GDM1 (cell line): ENCODE measurements around the gene IL4R.
"Not testable (repeated sequence)": the region's sequence is repeated elsewhere in the genome, so short reads cannot be mapped to it uniquely, and the experiment has no call there.

Source experiments
- DNase-seq: peaks from one replicate; lab custom pipeline; 2025; lab: John Stamatoyannopoulos, UW

Gene IL4R

DNA sequence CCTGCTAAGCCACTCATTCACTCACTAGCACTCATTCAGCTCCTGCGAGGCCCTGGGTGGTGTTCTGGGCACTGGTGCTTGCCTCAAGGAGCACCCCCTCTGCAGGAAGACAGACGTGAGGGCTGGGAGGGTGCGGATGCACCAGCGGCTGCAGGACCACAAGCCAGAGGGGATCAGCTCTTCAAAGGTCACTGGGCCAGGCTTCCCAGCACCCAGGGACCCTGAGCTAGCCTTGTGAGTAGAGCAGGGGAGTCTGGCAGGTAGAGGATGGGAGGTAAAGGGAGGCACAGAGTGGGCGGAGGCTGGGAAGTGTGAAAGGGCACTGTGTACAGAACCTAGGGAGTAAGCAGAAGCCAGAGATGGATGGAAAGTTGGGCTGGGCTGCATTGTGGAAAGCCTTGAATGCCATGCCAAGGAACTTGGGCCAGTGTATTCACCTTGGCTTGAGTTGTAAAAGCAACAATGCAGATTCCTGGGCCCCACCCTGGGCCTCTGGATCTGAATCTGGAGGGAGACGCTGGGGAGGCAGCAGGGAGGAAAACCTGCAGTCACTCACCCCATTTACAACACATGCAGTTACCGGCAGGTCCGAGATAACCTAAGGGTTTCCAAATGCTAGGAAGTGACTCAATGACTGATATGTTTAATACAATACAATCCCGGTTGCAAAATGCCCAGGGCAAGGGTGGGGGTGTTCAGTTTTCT, 1.7 kb downstream of the IL4R start:
- DNase-seq, result no peak

DNA sequence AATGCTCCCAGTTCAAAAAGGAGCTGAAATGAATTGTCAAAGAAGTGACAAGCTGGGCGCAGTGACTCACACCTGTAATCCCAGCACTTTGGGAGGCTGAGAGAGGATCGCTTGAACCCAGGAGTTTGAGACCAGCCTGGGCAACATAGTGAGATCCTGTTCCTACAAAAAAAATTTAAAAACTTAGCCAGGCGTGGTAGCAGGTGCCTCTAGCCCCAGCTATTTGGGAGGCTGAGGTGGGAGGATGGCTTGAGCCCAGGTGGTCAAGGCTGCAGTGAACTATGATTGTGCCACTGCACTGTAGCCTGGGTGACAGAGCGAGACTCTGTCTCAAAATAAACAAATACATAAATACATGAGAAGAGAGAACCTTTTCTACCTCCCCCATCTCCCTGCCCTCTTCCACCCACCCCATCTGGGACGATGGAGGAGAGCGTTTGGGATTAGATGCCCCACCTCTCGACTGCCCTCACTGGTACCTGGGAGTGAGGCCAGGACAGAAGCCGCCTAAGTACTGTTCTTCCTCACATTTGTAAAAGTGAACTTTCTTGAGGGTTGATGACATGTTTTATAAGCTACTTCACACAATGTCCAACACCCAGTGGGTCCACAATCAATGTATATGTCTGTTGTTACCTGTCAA, 2.4 kb downstream of the IL4R start:
- no peak for DNase-seq

DNA sequence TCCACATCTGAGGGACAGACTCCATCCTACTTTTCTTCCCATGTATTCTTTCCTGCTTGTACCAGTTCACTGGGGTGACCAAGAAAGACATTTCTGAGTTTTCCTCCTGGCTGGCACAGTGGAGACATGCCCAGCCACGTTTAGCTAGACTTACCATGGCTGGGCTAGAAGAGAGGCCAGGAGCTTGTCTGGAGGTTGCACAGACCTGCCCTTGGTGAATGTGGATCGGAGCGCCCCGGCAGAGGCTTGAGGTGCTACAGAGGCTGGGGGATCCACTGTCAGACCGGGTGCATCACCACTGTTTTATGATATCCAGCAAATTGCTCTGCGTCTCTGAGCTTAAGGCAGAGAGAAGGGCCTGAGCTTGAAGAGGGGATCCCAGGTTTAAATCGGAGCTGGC, 3.5 kb downstream of the IL4R start:
- DNase-seq, result no peak

DNA sequence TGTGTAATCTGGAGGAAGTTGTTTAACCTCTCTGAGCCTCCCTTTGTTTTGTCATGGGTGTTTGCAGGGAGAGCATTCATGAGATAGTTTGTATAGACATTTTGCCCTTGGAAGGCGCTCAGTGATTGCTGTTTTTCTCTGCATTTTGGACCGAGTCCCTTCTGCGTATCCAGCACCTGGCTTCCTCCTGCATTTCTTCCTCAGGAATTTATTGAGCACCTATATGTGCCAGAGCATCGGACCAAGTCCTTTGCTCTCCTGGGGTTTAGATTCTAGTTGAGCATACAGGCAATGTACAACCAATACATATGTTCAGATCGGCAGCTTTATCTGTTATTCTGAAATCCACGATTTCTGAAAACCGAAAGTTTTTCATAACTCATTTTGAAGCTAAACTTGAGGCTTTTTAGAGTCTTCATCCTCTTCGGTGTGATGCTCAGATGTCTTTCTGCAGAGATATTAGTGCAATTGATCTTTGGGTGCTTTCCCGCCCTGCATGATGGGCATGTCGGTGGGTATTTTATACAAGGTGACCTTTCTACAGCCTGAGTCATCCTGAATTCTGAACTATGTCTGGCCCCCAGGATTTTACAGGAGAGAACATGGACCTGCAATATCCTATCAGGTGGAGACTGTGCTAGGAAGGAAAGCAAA, 4.1 kb downstream of the IL4R start:
- no peak for DNase-seq

DNA sequence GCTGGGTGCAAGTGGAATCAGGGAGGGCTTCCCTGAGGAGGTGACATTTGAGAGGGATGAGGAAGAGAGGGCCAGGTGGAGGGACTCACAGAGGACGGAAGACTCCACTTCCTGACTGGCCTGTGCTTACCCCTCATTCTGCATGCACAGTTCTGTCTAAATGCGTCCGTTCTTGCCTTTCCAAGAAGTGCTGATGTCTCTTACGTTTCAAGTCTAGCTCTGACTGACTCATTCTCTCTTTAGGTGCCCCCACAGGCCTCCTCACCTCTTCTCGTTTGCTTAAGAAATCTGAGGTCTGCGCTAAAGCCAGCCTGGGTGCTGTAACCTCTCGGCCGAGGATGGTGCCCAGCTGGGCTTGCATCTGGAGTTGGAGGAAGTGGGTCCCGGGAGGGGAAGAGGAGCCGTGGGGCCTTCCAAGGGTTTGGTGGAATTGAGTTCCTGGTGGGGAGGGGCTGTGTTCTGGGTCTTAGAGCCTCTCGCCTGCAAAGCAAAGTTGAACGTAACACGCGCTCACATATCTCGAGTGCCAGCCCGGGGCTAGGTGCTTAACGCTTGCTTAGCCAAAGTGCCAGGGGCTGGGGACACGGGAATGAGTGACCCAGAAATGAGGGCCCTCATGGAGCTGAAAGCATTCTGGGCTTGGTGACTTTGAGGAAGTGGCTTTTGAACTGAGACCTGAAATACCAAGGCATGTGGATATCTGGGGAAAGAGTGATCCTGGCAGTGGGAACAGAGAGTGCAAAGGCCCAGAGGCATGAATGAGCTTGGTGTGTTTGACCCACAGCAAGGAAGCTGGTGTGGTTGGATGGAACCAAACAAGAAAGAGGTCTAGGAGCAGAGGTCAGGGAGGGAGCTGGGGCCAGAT, 4.8 kb downstream of the IL4R start:
- DNase-seq, result peak; percentile 60

DNA sequence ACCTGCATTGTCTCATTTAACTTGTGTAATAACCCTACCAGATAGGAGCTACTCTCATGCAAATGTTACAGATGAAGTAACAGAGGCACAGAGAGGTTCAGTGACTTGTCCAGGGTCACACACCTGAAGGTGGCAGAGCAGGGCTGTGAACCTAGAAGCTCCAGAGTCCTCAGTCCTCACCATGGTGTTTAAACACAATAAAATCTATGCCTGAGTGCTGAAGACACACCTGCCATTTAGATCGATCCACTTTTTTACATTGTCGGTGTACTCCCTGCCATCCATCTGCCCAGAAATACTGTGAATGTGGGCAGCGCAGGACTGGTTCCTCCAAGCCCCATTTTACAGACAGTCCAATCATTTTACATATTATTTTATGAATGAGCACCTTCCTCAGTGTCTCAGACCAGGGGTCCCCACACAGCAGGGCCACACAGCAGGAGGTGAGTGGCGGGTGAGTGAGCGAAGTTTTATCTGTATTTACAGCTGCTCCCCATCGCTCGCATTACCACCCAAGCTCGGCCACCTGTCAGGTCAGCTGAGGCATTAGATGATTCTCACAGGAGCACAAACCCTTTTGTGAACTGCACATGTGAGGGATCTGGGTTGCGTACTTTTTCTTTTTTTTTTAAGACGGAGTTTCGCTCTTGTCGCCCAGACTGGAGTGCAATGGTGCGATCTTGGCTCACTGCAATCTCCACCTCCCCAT, 5.6 kb downstream of the IL4R start:
- DNase-seq, result no peak

DNA sequence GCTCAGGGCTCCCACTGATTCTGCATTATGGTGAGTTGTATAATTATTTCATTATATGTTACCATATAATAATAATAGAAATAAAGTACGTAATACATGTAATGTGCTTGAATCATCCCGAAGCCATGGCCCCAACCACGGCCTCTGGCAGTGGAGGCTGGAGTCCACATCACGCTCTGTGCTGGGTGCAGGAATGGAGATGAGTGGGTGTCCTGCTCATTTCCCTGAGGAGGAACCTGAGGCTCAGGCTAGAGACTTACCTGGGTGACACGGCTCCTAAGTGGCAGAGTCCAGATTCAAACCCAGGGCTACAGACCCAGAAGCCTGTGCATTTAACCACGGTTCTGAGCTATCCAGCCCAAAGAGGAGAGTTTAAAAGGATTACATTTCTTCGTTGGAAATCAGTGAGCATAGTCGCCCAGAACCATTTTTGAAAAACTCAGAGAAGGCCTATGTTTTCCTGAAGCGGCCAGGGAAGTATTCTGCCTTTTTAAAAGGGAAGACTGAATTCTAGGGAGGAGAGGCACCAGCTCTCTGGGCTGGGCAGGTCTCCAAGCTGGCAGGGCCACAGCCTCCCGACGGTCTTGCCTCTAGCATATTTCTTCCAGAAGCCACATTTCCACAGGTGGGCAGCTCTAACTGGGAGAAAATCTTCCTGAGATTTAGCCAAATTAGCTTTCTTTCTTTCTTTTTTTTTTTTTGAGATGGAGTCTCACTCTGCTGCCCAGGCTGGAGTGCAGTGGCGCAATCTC, 6.7 kb downstream of the IL4R start:
- no peak for DNase-seq

DNA sequence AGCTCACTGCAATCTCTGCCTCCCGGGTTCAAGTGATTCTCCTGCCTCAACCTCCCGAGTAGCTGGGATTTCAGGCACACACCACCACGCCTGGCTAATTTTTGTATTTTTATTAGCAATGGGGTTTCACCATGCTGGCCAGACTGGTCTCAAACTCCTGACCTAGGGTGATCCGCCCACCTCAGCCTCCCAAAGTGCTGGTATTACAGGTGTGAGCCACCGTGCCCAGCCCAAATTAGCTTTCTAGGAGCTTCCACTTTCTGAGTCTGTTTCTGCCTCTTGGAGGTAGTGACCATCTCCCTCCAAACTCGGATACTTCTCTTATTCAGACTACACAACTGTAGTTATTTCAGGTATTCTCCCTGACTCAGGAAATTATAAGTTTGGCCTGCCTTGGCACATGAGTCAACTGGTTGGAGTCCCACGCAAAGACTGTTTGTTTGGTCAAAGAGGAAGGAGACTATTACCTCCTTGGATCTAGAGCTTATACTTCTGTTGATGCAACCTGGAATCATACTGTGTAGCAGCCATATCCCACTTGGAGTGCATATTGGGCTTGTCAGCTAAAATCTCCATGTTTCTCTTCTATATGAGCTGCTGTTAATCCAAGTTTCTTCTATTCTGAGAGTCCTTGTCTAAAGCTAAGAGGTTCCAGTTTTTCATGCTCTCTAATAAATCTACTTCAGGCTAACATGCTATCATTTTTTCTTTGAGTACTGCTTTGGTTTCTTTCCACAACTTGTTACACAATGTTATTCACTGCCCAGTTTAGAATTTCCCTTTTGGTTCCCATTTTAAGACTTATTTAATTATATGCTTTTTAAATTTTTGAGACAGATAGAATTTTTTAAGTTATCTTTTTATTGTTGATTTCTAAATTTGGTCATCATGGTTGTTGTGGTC, 7.5 kb downstream of the IL4R start:
- DNase-seq, result no peak

DNA sequence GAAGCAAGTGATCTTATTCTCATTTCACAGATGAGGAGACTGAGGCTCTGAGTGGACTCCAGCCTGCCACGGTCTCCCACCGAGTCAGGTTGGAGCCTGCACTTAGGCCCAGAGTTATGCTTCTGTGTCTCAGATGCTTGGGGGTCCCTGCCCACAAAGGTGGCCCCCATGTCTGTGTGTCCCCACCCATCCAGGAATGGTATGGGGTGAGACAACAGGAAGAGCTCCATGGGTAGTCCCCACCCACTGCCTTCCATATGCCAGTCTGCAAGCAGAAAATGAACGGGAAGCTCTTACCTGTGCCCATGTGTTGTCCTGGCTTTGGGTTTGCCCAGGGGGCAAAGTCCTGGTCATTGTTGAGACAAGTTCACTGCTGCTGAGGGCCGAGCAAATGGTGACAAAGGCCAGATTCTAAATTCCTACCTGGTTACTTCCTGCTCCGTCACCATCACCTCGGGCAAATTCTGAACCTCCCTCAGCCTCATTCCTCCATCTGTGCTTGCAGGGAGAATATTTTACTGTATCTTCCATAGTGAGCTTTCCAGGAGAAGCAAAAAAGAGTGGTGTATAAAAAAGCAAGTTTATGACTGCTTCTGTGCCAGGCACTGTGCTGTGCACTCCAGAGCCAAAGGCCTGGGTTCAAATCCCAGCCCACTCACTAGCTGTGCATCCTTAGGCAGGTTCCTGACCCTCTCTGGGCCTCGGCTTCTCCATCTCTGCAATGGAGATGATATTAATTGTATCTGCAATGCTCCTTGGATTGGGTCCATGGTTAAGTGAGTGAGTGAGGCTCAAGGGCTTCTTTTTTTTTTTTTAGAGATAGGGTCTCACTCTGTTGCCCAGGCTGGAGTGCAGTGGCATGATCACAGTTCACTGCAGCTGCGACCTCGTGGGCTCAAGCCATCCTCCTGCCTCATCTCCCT, 9.3 kb downstream of the IL4R start:
- DNase-seq, result no peak

DNA sequence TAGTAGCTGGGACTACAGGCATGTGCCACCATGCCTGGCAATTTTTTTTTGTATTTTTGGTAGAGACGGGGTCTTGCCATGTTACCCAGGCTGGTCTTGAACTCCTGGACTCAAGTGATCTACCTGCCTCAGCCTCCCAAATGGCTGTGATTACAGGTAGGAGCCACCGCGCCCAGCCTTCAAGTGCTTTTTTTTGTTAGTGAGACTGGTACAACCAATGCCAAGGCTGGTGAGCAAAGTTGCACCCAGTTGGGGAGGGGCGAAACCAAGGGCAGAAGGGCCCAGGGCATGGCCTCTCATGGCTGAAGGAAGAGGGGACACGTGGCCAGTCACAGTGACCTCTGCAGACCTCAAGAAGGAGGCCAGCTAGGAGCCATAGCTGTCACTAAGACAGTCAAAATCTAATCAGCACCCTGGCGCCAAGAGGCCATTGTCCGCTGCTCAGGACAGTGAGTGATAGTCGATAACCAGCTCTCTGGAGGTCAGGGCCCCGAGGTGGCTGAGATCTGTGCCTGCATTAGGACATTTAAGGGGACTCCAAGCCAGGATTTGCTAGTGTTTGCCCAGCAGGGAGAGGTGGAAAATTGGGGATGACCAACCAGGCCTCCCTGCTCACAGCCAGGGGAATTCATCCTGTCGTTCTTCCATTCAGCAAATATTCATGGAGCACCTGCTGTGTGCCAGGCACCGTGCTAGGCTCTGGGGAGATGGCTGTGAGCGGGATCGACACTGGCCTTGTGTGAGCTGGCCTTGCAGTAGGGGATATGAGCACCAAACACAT, 10.2 kb downstream of the IL4R start:
- no peak for DNase-seq

DNA sequence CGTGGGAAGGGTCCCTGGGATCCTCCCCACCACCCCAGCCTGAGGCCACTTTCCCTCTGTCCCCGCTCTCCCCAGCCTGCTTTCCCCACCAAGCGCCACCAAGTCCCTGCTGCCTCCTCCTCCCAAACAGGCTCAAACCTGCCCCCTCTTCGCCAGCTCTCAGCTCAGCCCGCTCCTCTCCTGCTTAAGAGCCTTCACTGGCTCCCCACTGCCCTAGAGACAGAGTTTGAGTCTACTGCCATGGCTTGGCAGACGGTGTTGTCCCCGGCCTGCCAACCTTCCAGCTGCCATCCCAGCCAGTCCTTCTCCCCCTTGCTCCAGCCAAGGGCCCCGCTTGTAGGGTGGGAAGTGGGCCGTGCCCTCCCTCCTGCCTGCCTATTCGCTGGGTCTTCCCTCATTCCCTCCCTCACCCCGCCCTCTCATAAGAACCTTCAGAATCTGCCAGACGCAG, 11.1 kb downstream of the IL4R start:
- no peak for DNase-seq

DNA sequence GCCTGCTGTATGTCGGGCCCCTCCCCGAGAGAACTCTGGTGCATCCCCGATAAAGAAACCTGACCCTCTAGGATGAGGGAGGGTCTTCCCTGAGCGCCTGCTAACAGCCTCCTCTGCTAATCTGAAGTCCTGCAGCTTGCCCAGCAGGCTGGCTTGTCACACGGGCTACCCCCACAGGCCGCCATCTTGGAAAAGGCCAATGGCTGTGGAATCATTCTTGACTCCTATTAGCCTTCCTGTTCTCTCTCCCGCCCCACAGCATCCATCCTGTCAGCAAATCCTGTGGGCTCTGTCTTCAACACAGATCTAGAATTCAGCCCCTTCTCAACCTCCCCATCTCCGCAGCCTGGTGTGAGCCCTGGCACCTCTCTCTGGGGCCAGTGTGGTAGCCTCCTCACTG, 12.0 kb downstream of the IL4R start:
- DNase-seq, result no peak

DNA sequence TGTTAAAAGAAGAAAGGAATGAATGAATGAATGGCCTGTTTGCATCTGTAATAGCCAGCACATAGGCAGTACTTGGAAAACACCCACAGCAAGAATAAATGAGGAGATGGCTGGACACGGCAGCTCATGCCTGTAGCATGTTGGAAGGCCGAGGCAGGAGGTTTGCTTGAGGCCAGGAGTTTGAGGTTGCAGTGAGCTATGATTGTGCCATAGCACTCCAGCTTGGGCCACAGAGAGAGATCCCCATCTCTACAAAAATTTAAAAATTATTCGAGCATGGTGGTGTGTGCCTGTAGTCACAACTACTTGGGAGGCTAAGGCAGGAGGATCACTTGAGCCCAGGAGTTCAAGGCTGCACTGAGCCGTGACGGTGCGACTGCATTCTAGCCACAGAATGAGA, 12.5 kb downstream of the IL4R start:
- DNase-seq, result no peak

DNA sequence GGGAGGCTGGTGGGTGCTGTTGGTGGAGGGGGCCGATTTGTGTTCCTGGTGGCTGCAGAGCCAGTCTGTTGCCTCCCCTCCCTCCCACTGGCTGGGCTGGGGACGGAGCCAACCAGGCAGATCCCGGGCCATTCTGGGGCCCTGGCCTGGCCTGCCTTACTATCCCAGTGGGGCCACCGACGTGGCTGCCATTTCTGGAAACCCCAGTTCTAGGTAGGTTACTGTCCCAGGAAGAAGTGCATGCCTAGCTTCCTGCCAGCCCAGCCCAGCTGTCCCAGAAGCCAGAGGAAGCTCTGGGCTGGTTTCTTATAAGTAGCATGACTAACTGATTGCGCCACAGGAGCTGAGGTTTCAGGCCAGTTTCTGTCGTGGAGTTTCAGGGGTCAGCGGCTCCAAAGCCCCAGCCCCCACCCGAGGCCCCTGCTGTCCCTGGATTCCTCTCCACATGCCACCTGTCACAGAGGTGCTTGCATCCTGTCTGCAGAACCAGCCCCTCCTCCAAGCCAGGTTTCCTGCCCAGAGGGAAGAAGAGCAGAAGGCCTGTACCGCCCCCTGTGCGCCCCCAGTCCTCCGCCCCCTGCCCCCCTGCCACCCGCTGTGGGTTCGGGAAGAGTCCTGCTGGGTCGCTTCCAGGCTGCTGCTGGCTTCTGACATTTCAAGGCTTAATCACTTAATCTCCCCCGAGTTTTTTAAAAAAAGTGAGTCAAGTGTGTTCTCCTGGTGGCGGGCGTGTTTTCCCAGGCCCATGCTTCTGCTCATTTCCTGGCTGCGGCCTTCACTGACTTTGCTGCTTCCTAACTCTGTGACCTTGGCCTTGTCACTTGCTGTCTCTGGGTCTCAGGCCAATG, 13.2 kb downstream of the IL4R start:
- peak; percentile 22 for DNase-seq

DNA sequence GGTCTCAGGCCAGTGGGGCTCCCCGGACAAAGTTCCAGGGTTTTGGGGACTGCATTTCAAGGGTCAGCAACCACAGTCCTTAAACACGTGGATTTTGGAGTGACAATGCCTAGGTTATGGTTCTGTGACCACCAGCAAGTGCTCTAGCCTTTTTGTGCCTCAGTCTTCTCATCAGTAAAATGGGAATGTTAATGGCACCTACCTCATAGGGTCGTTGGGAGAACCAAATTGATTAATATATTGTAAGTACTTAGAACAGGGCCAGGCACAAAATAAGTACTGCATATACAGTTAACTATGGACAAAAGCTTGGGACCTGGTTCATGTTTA, 13.8 kb downstream of the IL4R start:
- DNase-seq, result no peak

DNA sequence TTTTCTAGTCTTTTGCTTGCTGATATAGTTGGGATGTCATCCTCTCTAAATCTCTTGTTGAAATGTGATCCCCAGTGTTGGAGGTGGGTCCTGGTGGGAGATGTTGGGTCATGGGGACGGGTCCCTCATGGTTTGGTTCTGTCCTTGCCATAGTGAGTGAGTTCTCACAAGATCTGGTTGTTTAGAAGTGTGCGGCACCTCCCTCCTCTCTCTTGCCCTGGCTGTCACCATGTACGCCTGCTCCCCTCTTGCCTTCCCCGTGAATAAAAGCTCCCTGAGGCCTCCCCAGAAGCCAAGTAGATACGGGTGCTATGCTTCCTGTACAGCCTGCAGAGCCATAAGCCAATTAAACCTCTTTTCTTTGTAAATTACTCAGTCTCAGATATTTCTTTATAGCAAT, 15.2 kb downstream of the IL4R start:
- DNase-seq, result no peak

DNA sequence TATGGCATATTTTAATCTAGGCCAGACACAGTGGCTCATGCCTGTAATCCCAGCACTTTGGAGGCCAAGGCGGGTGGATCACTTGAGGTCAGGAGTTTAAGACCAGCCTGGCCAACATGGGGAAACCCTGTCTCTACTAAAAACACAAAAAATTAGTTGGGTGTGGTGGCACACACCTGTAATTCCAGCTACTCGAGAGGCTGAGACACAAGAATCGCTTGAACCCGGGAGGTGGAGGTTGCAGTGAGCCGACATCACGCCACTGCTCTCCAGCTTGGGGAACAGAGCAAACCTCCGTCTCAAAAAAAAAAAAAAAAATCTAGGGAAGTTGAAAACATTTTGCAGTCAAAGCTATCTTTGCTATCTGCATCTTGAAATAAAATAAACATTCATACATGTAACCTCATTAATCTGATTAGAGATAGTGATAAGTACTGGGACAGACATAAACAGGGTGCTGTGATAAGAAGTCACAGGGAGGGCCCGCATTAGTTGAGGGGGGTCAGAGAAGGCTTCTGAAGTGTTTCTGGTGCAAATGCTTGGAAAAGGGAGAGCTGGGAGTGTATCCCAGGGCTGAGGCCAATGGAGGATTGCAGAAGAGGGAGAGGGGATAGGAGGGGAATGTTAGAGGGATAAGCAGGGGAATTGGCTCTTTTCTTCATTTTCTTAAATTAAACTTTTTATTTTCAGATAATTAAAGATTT, 15.8 kb downstream of the IL4R start:
- not testable (repeated sequence) for DNase-seq
